CD4-positive, alpha-beta memory T cell (primary cell): ENCODE data around the gene TAF11L2. TPM values are rescaled to one million over a fixed set of nuclear protein-coding genes. Genes with fewer than 3 reads are reported as not detected.
"Not testable (repeated sequence)": the region's sequence is repeated elsewhere in the genome, so short reads cannot be mapped to it uniquely, and the experiment has no call there.

Source experiments
- CTCF ChIA-PET: fragments of 350-600 bp; sonication (Branson Sonifier 250); formaldehyde crosslinking; loops from one replicate; lab custom pipeline; 2021; ENCODE audit warnings: inconsistent platforms; ENCODE audit not compliant: partially characterized antibody; lab: Charles Lee
- POLR2A ChIA-PET: fragments of 350-600 bp; sonication (Branson Sonifier 250); formaldehyde crosslinking; loops from one replicate; lab custom pipeline; 2021; ENCODE audit not compliant: partially characterized antibody; lab: Charles Lee
- DNase-seq, 5 donors: peaks; one replicate each; pipeline versions ENCODE4 v3.0.0 to v3.0.0-alpha.2; 2020 to 2022; ENCODE audit warnings: mixed read lengths in 1 of 5
- H3K27ac ChIP-seq: one replicate; pipeline ENCODE4 v1.7.0; 2013; ENCODE audit warnings: low read depth, low read length
- H3K27me3 ChIP-seq: 2 replicates; pipeline ENCODE4 v1.7.0; 2013; ENCODE audit warnings: mild to moderate bottlenecking, low read length, moderate library complexity; ENCODE audit not compliant: insufficient read depth
- H3K36me3 ChIP-seq: 2 replicates; pipeline ENCODE4 v1.7.0; 2013; ENCODE audit warnings: mild to moderate bottlenecking, low read length, moderate library complexity; ENCODE audit not compliant: insufficient read depth
- H3K4me1 ChIP-seq: 2 replicates; pipeline ENCODE4 v1.7.0; 2013; ENCODE audit warnings: mild to moderate bottlenecking, low read length, moderate library complexity; ENCODE audit not compliant: insufficient read depth
- H3K4me3 ChIP-seq, 2 donors: one replicate each; pipeline ENCODE4 v1.7.0; 2013; ENCODE audit warnings: low read length in 2 of 2, mild to moderate bottlenecking in 1 of 2
- H3K9me3 ChIP-seq, 2 donors: one replicate each; pipeline ENCODE4 v1.7.0; 2013; ENCODE audit warnings: low read length in 2 of 2, control low read depth in 1 of 2; ENCODE audit not compliant: control insufficient read depth in 1 of 2
- H3K27ac Mint-ChIP-seq, 7 donors: one replicate each; pipeline ENCODE4 v1.8.0; 2020 to 2021; ENCODE audit warnings: mixed read lengths in 7 of 7, mild to moderate bottlenecking in 6 of 7, inconsistent platforms in 3 of 7, moderate library complexity in 3 of 7
- H3K27me3 Mint-ChIP-seq, 2 donors: one replicate each; pipeline ENCODE4 v1.8.0; 2020 to 2021; ENCODE audit warnings: mixed read lengths in 2 of 2
- H3K36me3 Mint-ChIP-seq, 2 donors: one replicate each; pipeline ENCODE4 v1.8.0; 2020 to 2021; ENCODE audit warnings: mixed read lengths in 2 of 2, inconsistent platforms in 1 of 2, mild to moderate bottlenecking in 1 of 2
- H3K4me1 Mint-ChIP-seq, 4 donors: one replicate each; pipeline ENCODE4 v1.8.0; 2020 to 2021; ENCODE audit warnings: mixed read lengths in 4 of 4, mild to moderate bottlenecking in 1 of 4
- H3K4me3 Mint-ChIP-seq, 8 donors: one replicate each; pipeline ENCODE4 v1.8.0; 2020 to 2021; ENCODE audit warnings: mixed read lengths in 8 of 8, mild to moderate bottlenecking in 7 of 8, moderate library complexity in 6 of 8, inconsistent platforms in 3 of 8
- H3K9me3 Mint-ChIP-seq, 8 donors: one replicate each; pipeline ENCODE4 v1.8.0; 2020 to 2021; ENCODE audit warnings: mixed read lengths in 8 of 8, mild to moderate bottlenecking in 5 of 8, inconsistent platforms in 3 of 8, moderate library complexity in 1 of 8
- intact Hi-C: fragments of 100-400 bp; cut with micrococcal nuclease; formaldehyde crosslinking; loops from one replicate; pipeline ENCODE4 v1.15.1; 2023
- polyA plus RNA-seq, 2 donors: library from polyadenylated mRNA; unstranded; fragments of 300-500 nt; fragmentation: Illumina TruSeq; gene quantifications; one replicate each; pipeline ENCODE4 v1.2.3, GENCODE V29; 2021
- total RNA-seq, 2 experiments: library from RNA; stranded (reverse); gene quantifications; one replicate each; pipeline ENCODE4 v1.2.3, GENCODE V29; 2021

TAF11L2 gene
- total and polyA plus RNA-seq, 4 experiments from 2014 or later: not detected

DNA sequence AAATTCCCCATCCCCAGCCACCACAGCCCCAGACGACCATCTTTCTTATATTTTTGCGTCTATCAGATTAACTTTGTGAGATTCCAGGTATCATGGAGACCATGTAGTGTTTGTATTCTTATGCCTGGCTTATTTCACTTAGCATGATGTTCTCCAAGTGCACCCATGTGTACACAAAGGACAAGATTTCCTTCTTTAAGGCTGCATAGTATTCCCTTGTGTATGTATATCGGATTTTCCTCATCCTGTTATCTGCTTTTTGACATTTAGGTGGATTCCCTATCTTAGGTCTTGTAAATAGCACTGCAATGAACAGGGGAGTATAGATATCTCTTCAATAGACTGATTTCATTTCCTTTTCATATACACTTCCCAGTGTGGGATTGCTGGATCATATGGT, 5.3 kb upstream of the TAF11L2 start:
- no peaks in the 10 kb centered on the region for H3K36me3 ChIP-seq
- H3K27ac ChIP-seq: no peak overlapping the region
- H3K4me3 ChIP-seq: no peak overlapping the region
- CTCF ChIA-PET: no interaction called here
- H3K4me1 ChIP-seq: no peaks in the 10 kb centered on the region
- H3K27me3 ChIP-seq: no peaks in the 10 kb centered on the region
- no peaks in the 10 kb centered on the region for H3K4me1 Mint-ChIP-seq
- H3K27ac Mint-ChIP-seq: no peak overlapping the region
- no peaks in the 10 kb centered on the region for H3K9me3 ChIP-seq
- POLR2A ChIA-PET: no interaction called here
- intact Hi-C loops: no loop called here
- H3K36me3 Mint-ChIP-seq: no peaks in the 10 kb centered on the region
- H3K4me3 Mint-ChIP-seq: no peak overlapping the region
- H3K27me3 Mint-ChIP-seq: no peaks in the 10 kb centered on the region
- DNase-seq: no peak
- H3K9me3 Mint-ChIP-seq: peaks cover 0 to 28% (median 4%) of the 10 kb centered on the region in 8 donors

DNA sequence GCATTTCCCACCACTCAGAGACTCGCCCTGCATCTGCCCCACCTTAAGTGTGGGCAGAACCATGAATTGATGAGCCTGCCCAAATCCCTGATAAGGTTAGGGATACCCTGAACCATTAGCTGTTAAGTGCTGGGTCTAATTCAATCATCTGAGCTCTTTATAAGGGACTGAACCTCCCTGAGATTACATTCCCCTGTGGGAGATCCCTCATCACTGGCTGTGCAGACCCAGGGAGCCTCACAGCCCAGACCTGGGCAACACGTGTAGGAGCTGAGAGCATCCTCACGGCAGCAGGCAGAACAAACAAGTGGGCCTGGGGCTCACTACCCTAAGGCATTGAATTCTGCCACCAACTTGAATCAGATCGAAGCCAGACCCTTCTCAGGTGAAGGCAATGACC, 585 bp upstream of the TAF11L2 start:
- no peaks in the 10 kb centered on the region for H3K36me3 ChIP-seq
- DNase-seq: no peak
- Mint-ChIP-seq H3K27ac (no peak overlapping the region), H3K36me3 (no peaks in the 10 kb centered on the region), H3K4me3 (no peak overlapping the region), H3K4me1 (no peaks in the 10 kb centered on the region), H3K27me3 (no peaks in the 10 kb centered on the region), H3K9me3 (peaks cover 0 to 16% (median 4%) of the 10 kb centered on the region in 8 donors)
- no peaks in the 10 kb centered on the region for H3K4me1 ChIP-seq
- ChIA-PET POLR2A (no interaction called here), CTCF (no interaction called here)
- intact Hi-C loops: no loop called here
- H3K27me3 ChIP-seq: no peaks in the 10 kb centered on the region
- H3K4me3 ChIP-seq: no peak overlapping the region
- H3K27ac ChIP-seq: no peak overlapping the region
- no peaks in the 10 kb centered on the region for H3K9me3 ChIP-seq

GRCh38 chr5:17511775-17512325, 13.8 kb downstream of the TAF11L2 start:
- Histone ChIP-seq H3K36me3 (no peaks in the 10 kb centered on the region), H3K27me3 (no peaks in the 10 kb centered on the region), H3K4me1 (no peaks in the 10 kb centered on the region), H3K4me3 (no peak overlapping the region), H3K27ac (no peak overlapping the region), H3K9me3 (no peaks in the 10 kb centered on the region)
- H3K27ac Mint-ChIP-seq: no peak overlapping the region
- no peaks in the 10 kb centered on the region for H3K27me3 Mint-ChIP-seq
- no peaks in the 10 kb centered on the region for H3K4me1 Mint-ChIP-seq
- H3K4me3 Mint-ChIP-seq: no peak overlapping the region
- ChIA-PET CTCF (no interaction called here), POLR2A (no interaction called here)
- no peak for DNase-seq
- H3K9me3 Mint-ChIP-seq: peaks cover 0 to 8% (median 4%) of the 10 kb centered on the region in 8 donors
- intact Hi-C loops: no loop called here
- H3K36me3 Mint-ChIP-seq: no peaks in the 10 kb centered on the region

- POLR2A ChIA-PET, H3K27me3 Mint-ChIP-seq, H3K27ac ChIP-seq, H3K4me1 ChIP-seq, H3K36me3 Mint-ChIP-seq, CTCF ChIA-PET, intact Hi-C loops, H3K9me3 ChIP-seq, H3K4me3 Mint-ChIP-seq, H3K4me1 Mint-ChIP-seq, H3K27me3 ChIP-seq, H3K4me3 ChIP-seq, H3K27ac Mint-ChIP-seq, H3K36me3 ChIP-seq, H3K9me3 Mint-ChIP-seq: not testable (repeated sequence)
- peak in 1 of 5 donors; percentile 8 for DNase-seq
Observed at GRCh38 chr5:17517526-17517925, 19.5 kb downstream of the TAF11L2 start.

GRCh38 chr5:17518067-17518466, 20.0 kb downstream of the TAF11L2 start, which contains the start of gene TAF11L3:
Gene TAF11L3, plus strand, starts transcription at chr5:17518367.
- H3K36me3 ChIP-seq, H3K27ac Mint-ChIP-seq, H3K9me3 Mint-ChIP-seq: not testable (repeated sequence)

DNA sequence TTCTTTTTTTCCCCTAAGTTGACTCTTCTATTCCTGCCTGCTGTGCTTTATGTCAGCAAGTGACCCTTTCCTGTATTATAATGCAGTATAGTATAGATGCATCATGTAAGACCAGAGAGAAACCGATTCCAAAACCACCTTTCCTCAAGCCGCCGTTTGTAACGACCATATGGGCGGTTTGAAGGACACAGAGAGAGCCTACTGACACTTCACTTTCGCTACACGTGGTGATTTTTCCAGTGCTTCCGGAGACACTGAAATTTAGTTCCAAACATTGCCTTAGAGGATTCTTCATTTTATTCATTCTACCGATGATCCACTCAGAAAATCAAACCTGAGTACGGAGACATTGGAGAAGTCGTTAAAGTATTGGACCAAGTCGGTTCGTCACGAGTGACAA, 21.5 kb downstream of the TAF11L2 start:
- H3K4me3 ChIP-seq, intact Hi-C loops, H3K4me3 Mint-ChIP-seq, H3K36me3 Mint-ChIP-seq, H3K27ac Mint-ChIP-seq, H3K27ac ChIP-seq, H3K36me3 ChIP-seq, POLR2A ChIA-PET, H3K27me3 ChIP-seq, H3K9me3 ChIP-seq, CTCF ChIA-PET, DNase-seq, H3K4me1 Mint-ChIP-seq, H3K9me3 Mint-ChIP-seq, H3K27me3 Mint-ChIP-seq, H3K4me1 ChIP-seq: not testable (repeated sequence)

More at GRCh38 chr5:17518067-17518466, 20.0 kb downstream of the TAF11L2 start, which contains the start of gene TAF11L3:
- POLR2A ChIA-PET, H3K9me3 ChIP-seq, H3K27ac ChIP-seq, H3K27me3 ChIP-seq, H3K36me3 Mint-ChIP-seq, H3K4me1 Mint-ChIP-seq, H3K27me3 Mint-ChIP-seq, H3K4me1 ChIP-seq, H3K4me3 Mint-ChIP-seq, H3K4me3 ChIP-seq, intact Hi-C loops, DNase-seq, CTCF ChIA-PET: not testable (repeated sequence)

DNA sequence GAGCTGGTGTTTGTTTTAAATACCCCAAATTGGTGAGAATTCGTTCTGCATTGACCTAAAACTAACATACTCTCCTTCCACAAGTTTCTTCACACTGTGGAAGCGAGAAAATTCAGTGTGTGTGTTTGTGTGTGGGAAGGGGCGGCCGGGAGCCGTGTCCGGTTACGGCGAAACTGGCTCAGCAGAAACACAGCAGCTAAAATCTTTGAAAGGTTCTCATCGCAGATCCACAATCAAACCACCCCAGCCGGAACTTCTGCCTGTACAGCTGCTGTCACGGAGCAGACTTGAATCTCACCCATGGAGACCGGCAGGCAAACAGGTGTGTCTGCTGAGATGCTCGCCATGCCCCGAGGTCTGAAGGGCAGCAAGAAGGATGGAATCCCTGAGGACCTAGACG, 23.5 kb downstream of the TAF11L2 start, which contains the start of gene TAF11L4:
TSS of gene TAF11L4 (plus strand) at position 301 of the 400 bp plus-strand sequence.
- H3K27me3 ChIP-seq, DNase-seq, H3K27ac ChIP-seq, H3K27ac Mint-ChIP-seq, H3K4me3 Mint-ChIP-seq, H3K4me3 ChIP-seq, H3K9me3 Mint-ChIP-seq, H3K27me3 Mint-ChIP-seq, H3K4me1 ChIP-seq, H3K4me1 Mint-ChIP-seq, POLR2A ChIA-PET, intact Hi-C loops, H3K9me3 ChIP-seq, CTCF ChIA-PET, H3K36me3 ChIP-seq, H3K36me3 Mint-ChIP-seq: not testable (repeated sequence)

DNA sequence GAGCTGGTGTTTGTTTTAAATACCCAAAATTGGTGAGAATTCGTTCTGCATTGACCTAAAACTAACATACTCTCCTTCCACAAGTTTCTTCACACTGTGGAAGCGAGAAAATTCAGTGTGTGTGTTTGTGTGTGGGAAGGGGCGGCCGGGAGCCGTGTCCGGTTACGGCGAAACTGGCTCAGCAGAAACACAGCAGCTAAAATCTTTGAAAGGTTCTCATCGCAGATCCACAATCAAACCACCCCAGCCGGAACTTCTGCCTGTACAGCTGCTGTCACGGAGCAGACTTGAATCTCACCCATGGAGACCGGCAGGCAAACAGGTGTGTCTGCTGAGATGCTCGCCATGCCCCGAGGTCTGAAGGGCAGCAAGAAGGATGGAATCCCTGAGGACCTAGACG, 26.9 kb downstream of the TAF11L2 start, which contains the start of gene TAF11L5:
TSS of gene TAF11L5 (plus strand) at position 301 of the 400 bp plus-strand sequence.
- H3K9me3 ChIP-seq, H3K36me3 ChIP-seq, POLR2A ChIA-PET, H3K9me3 Mint-ChIP-seq, DNase-seq, H3K27ac Mint-ChIP-seq, intact Hi-C loops, H3K36me3 Mint-ChIP-seq, H3K27ac ChIP-seq, H3K4me1 ChIP-seq, H3K27me3 ChIP-seq, H3K4me1 Mint-ChIP-seq, CTCF ChIA-PET, H3K4me3 Mint-ChIP-seq, H3K4me3 ChIP-seq, H3K27me3 Mint-ChIP-seq: not testable (repeated sequence)
